H54 (cell line): ENCODE measurements around the gene SEZ6L.
"Not testable (repeated sequence)": the region's sequence is repeated elsewhere in the genome, so short reads cannot be mapped to it uniquely, and the experiment has no call there.

Experiments
- DNase-seq: peaks from one replicate; pipeline ENCODE4 v3.0.0; 2011; ENCODE audit warnings: low spot score, mixed read lengths; ENCODE audit not compliant: insufficient read length
- FAIRE-seq: peaks from 3 replicates; lab custom pipeline; 2011; peaks lifted over from hg19 to GRCh38; lab: Jason Lieb, UNC
- POLR2A ChIP-seq: IDR thresholded peaks from 2 replicates; pipeline ENCODE4 v1.6.1; 2011; ENCODE audit warnings: low read depth, mild to moderate bottlenecking, low read length

SEZ6L gene

DNA sequence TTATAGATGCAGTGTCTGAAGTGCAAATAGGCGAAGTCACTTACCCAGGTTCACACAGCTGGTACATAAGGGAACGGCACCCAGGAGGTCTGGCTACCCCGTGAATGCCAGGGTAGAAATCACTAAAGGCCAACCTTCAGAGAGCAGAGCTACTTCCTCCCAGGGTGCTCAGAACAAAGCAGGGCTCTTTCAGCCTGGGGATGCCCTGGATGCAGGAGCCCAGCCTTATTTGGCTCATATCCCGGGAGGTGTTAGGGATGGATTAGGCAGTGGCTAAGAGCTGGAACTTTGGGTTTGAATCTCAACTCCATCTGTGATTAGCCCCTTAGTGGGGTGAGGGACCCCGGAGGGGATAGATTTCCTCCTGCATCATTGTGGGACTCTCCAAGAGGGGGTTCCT is 226.7 kb downstream of the SEZ6L start:
- FAIRE-seq (no peak), DNase-seq (no peak)
- no peak for TF ChIP-seq POLR2A

- no peak for TF ChIP-seq POLR2A
- FAIRE-seq (peak; percentile 91), DNase-seq (peak; percentile 22)
Measured at GRCh38 chr22:26398741-26399153, 229.5 kb downstream of the SEZ6L start.

DNA sequence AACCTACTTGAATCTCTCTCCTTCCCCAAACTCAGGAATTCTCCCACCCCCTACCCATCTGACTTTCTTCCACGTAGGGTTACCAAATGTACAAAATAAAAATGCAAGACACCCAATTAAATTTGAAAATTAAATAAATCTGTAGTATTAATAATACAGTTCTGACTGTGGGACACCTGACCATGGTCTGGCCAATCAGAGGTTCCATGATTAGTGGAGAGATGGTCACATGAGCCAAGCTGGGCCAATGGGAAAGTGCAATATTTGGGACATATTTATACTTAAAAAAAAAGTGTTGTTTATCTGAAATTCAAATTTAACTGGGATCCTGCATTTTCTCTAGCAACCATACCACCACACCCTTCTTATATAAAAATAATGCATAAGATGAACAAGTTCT is 230.0 kb downstream of the SEZ6L start:
- DNase-seq = no peak
- TF ChIP-seq POLR2A = no peak
- no peak for FAIRE-seq

- no peak for FAIRE-seq
- no peak for TF ChIP-seq POLR2A
- DNase-seq = no peak
Measured at GRCh38 chr22:26401726-26402125, 232.5 kb downstream of the SEZ6L start.

DNA sequence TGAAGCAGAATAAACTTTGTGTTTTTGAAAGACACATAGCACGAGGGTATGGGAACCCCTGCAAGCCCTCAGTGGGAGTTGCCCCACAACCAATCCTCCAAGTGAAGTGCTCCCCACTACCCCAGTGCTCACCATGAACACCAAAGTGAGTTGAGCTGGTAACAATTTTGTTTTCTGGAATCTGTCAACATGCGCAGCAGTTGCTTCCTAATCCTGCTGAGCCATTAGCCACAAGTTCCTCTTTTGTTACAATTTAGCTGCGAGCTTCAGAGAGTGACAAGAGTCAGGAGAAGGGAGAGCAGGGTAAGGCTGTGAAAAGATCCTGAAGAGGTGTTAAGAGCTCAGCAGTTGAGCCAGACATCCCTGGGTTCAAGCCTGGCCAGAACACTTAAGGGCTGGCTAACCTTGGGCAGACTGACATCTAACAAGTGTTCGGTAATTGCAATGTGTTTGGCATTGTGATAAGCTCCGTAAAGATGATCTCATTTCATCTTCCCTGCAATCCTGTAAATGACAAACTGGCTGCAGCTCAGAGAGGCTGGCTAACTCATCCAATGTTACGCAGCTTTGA is 235.7 kb downstream of the SEZ6L start:
- FAIRE-seq (no peak), DNase-seq (no peak)
- TF ChIP-seq POLR2A = no peak

DNA sequence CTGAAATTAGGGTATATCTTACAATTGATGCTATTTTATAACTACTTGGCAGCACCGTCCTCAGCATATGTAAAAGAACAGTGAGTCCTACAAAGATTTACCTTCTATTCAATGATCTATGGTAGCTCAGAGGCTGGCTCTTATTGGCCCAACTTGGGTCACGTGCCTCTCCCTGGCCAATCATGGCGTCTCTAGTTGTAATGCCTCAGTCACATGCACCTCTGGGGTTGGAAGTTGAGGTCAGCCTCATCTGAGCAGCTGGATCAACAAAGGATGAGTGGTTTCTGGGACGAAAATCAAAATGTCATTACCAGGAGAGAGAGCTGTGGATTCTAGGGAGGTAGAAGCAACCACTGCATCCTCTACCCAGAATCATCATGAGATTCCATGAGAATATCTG is 236.9 kb downstream of the SEZ6L start:
- no peak for TF ChIP-seq POLR2A
- FAIRE-seq = no peak
- DNase-seq = no peak

DNA sequence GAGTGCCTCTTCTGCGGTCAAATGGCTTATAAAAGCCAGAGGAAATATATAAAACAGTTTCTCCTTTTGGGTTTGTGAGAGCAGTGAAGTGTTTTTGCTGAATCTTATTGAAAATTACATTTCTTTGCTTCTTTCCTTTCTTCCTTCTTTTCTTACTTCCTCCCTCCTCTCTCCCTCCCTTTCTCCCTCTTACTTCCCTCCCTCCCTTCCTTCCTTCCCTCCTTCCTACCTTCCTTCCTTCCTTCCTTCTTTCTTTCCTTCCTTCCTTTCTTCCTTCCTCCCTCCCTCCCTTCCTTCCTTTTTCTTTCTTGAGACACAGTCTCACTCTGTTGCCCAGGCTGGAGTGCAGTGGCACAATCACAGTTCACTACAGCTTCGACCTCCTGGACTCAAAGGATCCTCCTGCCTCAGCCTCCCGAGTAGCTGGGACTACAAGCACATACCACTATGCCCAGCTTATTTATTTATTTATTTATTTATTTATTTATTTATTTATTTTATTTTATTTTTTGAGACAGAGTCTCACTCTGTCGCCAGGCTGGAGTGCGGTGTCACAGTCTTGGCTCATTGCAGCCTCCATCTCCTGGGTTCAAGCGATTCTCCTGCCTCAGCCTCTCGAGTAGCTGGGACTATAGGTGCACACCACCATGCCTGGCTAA is 239.4 kb downstream of the SEZ6L start:
- DNase-seq, FAIRE-seq: not testable (repeated sequence)

DNA sequence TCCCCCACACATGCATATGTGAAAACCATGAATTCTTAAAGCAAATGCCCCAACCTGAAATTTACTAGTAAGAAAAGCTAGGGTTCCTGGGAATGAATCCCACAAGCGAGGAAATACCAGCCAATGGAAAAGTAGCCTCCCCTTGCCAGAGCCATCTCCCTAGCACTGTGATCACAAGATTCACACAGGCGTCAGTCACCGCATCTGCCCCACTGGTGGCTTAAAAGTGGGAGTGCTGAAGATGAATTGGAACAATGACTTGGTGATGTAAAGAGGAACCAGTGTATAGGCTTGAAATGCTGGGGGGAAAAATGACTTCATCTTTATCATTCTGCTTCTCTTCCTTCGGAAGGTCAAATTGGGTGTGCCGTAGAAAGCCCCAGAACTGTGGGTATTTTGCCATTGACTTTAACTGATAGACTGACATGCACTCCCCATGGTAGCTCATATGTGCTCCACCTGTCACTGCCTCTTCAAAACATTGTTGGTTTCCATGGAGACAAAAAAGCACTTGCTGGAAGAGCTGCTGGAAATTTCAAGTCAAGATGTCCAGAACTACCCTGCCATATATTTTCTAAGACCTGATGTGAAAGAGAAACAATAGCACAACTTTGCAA is 240.6 kb downstream of the SEZ6L start:
- no peak for FAIRE-seq
- DNase-seq = no peak
- TF ChIP-seq POLR2A = no peak

DNA sequence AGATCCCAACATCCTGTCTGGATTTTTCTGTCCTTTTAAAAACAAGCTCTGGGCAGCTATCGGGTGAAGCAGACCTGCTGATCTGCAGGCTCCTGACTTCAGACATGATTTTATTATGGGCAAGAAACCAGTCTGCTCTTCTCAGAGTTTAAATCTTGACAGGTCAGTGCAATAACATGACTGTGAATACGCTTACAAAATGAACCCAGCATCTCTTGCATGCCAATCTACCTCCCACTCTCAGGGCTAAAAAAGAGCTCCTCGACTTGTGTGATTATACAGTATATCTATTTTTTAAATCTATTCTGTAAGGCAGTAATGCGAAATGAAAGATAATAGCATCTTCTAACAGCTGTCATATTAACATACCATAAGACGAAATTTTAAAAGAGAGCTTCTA is 241.1 kb downstream of the SEZ6L start:
- no peak for TF ChIP-seq POLR2A
- DNase-seq = no peak
- no peak for FAIRE-seq

DNA sequence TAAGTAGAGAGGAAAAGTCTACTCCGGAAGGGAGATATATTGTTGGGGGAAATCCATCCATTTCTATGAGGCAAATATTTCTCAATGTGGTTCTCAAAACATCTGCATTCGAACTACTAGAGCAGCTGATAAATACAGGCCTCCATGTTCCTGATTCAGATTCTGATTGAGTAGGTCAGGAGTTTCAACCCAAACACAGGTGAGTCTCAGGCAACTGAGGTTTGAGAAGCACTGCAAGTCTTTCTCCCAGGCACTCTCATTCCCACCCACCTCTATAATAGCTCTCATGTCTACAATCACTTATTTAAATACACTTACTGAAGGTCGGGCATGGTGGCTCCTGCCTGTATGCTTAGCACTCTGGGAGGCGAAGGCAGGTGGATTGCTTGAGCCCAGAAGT is 245.1 kb downstream of the SEZ6L start:
- DNase-seq (no peak), FAIRE-seq (no peak)
- no peak for TF ChIP-seq POLR2A

DNA sequence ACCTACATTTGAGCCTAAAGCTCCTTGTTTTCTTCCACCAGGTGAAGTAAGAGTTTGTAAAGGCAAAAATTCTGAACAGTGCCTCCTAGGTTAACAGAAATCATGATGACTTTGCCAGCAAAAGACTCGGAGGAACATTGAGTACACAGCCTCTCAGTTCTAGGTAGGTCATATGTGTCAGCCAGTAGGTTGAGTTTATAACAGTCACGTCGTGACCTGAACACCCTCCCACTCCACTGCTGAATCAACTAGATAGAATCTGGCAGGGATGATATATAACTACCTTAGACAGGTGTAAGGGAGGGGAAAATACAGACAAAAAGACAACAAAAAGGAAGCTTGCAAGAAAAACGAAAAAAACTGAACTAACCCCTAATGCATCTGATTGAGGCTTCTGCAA is 247.0 kb downstream of the SEZ6L start:
- DNase-seq (no peak), FAIRE-seq (no peak)
- no peak for TF ChIP-seq POLR2A

DNA sequence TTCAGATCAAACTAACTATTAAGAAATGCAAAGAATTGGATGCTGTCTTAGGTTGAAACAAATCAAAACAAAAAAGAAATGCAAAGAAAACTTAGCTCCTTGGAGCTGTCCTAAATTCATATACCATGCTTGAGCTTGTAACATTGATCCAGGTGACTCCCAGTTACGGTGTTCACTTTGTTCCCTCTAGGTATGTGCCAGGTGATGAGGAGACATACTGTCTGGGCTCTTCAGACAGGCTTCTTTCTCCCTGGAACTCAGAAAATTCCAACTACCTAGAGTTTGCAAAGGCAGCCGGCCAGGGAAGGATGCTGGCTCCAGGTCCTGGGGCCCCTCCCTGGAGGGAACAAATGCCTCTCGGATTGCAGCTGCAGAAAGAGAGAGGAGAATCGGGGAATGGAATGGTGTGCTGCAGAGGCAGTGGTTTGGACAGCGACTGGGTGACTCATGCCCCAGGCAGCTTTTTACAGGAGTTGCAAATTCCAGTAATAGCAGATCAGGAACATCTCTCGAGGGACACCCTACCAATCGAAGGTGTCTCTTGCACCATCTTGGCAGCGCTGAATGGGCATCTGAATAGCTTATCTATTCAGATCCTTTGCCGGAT is 247.5 kb downstream of the SEZ6L start:
- DNase-seq = peak; percentile 52
- FAIRE-seq = peak; percentile 33
- no peak for TF ChIP-seq POLR2A

GRCh38 chr22:26417406-26417805 is 248.1 kb downstream of the SEZ6L start:
- no peak for TF ChIP-seq POLR2A
- DNase-seq (no peak), FAIRE-seq (no peak)

DNA sequence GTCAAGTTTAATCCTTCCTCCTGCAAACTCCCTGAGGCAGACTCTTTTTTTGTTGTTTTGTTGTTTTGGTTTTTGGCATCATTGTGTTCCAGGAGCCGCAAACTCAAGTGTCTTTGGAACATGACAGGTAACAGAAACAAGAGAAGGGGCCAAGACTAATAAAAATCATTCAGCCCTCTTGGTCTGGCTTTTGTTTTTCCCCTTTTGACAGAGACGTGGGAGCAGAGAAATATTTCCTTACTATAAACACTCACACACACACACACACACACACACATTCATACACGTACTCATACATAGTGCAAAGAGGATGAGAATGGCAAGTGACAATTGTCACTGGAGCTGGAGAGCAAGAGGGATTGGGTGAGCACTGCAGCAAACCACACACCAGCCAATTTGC is 249.4 kb downstream of the SEZ6L start:
- TF ChIP-seq POLR2A = no peak
- no peak for FAIRE-seq
- DNase-seq = no peak
